GM18873 (cell line): ENCODE data around the gene METTL16.
"Not testable (repeated sequence)": the region's sequence is repeated elsewhere in the genome, so short reads cannot be mapped to it uniquely, and the experiment has no call there.

Experiments
- ATAC-seq: cut with Tn5 transposase; IDR thresholded peaks from one replicate; pipeline ENCODE4 v1.9.1; 2021; ENCODE audit warnings: mild to moderate bottlenecking, moderate library complexity, moderate number of reproducible peaks; ENCODE audit not compliant: unreplicated experiment, low FRiP score

METTL16 gene

DNA sequence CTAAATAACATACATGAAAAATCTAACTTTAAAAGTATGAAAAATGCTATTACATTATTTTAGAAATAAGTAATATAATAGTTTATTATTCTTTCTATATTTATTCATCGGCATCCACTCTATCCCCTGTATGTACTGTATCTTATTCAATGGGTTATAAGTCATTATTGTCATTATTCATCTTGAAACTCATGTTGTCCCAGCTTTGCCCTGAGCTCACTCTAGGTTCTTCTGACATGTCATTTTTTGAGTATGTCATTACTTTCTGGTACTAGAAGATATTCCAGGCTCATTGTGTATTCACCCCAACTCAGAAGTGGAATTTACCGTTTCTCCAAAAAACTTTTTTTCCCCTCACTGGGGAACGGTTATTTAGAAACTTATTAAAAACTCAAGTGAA is 57.8 kb downstream of the METTL16 start:
- no peak for ATAC-seq

DNA sequence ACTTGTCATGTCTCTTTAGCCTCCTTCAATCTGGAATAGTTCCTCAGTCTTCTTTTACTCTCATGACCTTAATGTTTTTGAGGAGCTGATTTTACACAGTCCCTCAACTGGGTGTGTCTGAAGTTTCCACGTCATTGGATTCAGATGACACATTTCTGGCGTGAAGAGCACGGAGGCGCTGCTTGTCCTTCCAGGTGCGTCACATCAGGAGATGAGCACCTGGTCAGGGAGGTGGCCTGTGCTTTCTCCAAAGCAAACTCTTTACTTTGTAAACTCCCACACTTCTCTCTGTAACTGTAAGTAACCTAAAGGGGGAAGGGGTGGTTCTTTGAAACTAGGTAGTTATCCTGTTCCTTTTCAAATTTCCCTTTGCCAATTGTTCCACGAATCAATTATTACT is 58.4 kb downstream of the METTL16 start:
- no peak for ATAC-seq

DNA sequence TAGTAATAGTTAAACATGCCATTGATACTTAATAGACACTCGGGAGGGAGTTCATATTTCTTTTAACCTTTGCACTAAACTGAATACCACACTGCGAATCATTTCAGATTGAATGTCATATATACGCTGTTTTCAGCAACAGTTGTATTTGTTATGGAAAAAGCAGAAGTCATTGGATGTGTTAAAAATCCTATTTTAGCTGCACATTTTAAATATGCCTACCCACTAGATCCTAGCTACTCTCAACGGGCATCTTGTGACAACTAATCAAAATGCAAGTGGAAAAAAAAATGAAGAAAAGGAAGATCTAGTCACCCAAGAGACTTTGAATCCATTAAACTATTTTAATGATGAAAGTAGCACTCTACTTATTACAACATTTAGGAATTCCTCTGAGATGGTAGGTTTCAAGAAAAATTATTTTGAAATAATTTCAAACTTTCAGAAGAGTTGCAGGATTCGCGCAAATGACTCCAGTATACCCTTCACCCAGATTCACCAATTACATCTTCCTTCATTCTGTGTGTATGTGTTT is 59.4 kb downstream of the METTL16 start:
- ATAC-seq = no peak

DNA sequence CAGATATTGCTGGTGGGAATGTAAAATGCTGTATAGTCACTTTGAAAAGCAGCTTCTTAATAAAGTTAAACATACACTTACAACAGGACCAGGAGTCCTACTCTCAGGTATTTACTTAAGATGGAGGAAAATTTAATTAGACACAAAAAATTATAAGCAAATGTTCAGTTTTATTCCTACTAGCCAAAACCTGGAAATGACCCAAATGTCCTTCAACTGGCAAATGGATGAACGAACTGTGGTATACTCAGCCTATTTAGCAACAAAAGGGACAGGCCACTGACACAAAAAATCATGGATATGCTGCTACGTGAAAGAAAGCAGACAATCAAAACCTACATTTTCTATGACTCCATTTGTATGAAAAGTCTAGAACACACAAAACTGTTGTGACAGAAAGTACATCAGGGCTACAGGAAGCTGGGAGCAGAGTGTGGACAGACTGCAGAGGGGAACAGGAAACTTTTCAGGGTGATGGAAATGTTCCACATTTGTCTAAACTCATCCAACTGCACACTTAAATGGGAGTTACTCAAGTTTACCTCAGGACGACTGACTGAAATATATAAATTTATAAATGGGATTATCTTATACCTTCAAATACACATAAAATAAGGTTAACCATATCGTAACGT is 61.6 kb downstream of the METTL16 start:
- ATAC-seq = no peak

DNA sequence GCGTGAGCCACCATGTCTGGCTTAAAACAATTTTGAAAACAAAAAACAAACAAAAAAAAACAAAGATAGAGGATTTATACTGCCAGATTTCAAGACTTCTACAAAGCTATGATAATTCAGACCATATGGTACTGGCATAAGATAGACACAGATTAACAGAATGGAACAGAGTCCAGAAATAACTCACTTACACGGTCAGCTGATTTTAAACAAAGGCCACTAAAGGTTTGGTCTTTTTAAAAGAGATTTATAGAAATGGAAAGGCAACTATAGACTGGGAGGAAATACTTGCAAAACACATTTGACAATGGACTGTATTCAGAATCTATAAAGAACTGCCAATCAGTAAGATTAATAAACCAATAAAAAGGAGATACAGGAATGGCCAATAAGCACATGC is 62.2 kb downstream of the METTL16 start:
- ATAC-seq = no peak

DNA sequence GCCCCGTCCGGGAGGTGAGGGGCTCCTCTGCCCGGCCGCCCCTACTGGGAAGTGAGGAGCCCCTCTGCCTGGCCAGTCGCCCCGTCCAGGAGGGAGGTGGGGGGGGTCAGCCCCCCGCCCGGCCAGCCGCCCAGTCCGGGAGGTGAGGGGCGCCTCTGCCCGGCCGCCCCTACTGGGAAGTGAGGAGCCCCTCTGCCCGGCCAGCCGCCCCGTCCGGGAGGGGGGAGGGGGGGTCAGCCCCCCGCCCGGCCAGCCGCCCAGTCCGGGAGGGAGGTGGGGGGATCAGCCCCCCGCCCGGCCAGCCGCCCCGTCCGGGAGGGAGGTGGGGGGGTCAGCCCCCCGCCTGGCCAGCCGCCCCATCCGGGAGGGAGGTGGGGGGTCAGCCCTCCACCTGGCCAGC is 64.2 kb downstream of the METTL16 start:
- ATAC-seq = not testable (repeated sequence)

DNA sequence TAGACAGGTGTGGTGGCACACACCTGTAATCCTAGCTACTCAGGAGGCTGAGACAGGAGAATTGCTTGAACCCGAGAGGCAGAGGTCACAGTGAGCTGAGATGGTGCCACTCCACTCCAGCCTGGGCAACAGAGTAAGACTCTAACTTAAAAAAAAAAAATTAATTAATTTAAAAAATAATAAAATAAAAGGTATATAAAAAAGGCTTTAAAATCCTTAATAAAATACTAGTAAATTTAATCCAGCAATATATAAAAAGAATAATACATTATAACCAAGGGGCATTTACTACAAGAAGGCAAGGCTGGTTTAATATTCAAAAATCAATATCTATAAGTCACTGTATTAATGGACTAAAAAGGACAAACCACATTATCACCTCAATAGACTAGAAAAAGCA is 66.0 kb downstream of the METTL16 start:
- ATAC-seq = no peak

DNA sequence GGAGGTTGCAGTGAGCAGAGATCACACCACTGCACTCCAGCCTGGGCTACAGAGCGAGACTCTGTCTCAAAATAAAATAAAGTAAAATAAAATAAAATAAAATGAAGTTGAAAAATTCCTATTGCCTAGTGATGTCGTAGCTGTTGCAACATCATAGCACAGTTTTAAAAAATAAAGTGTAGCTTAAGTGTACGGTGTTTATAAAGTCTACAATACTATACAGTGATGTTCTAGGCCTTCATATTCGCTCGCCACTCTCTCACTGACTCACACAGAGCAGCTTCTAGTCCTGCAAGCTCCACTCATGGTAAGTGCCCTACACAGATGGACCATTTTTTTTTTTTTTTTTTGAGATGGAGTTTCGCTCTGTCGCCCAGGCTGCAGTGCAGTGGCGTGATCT is 67.3 kb downstream of the METTL16 start:
- ATAC-seq = no peak

DNA sequence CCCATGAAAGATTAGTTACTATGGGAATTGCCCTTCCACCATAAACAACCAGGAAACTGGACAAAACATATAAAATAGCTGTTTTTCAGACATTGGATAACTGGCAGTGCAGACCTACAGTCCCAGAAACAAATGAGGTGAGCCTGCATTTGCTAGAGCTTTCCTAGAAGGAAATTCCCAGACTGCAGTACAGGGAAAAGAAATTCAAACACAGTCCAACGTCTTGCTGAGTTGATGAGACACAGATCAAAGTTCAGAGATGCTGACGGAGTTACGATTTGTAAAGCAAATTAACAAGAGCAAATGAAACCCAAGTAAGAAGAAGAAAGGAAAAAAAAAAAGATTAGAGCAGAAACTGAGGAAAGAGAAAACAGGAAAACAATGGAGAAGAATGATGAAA is 69.5 kb downstream of the METTL16 start:
- ATAC-seq = no peak

DNA sequence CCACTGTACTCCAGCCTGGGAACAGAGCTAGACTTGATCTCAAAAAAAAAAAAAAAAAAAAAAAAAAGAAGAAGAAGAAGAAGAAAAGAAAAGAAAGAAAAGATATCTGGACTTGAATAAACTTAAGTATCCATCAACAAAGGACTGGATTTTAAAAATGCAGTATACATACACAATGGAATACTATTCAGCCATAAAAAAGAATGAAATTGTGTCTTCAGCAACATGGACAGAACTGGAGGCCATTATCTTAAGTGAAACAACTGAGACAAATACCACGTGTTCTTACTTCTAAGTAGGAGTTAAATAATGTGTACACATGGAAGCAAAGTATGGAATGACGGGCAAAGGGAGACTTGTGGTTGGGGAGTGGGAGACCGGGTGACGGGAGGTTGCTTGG is 70.8 kb downstream of the METTL16 start:
- ATAC-seq = no peak

DNA sequence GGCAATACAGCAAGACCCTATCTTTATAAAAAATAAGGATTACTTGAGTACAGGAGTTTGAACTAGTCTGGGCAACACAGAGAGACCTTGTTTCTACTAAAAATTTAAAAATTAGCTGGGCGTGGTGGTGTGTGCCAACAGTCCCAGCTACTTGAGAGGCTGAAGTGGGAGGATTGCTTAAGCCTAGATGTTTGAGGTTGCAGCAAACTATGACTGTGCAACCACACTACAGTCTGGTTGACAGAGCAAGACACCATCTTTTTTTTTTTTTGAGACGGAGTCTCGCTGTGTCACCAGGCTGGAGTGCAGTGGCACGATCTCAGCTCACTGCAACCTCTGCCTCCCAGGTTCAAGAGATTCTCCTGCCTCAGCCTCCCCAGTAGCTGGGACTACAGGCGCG is 71.7 kb downstream of the METTL16 start:
- not testable (repeated sequence) for ATAC-seq

DNA sequence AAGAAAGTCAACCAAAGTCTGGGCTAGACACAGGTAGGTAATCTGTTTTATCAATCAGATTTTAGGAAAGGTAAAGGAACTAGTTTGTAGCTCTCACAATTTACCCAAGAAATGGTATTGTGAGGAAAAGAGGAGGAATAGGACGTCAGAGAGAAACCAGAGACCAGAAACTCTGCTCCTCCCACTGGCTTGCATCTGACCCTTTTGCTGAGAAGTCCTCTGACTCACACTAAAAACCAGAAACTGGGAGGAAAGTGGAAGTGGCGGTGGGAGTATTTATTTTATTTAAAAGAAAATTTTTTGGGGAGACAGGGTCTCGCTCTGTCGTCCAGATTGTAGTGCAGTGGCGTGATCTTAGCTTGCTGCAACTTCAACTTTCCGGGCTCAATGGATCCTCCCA is 72.9 kb downstream of the METTL16 start:
- no peak for ATAC-seq

DNA sequence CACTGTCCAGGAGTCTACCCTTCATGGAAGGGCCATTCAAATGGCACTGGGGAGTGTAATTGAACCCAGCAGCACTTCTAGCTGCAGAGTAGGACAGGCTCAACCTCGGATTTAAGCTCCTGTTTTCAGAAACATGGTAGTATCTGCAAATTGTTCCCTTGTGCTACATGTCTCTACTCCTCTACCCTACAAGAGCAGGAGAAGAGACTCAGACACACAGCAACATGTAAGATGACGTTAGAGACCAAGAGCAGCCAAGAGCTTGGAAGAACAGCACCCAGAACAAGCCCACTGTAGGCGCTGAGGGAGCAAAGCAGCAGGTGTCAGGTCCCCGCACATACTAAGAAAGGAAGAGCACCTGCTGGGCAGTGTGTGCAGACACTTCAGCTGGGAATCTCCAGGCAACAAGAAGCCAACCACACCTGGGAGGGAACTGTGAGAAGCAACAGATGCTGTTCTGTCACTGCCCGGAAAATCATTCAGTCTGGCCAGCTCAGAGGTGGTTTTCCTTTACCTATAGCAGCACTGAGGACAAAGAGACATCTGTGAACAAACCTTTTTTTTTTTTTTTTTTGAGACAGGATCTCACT is 75.3 kb downstream of the METTL16 start:
- ATAC-seq = no peak

DNA sequence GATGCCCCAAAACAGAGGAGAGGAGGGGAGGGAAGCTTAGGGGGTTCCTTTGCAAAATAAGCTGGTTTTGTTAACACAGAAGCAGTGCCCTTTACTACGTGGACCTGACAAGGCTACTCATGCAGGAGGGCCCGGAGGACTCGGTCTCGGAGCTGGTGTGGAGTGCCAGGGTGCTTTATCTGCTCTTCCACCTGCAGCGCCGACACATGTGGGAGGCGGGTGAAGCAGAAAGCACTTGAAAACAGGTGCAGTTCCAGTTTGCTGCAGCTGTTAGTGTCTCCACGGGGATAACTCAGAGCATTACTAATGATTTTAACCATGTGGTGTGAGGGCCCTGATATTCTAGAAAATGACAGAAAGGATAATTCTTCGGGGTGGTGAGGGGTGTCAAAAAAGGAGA is 75.8 kb downstream of the METTL16 start:
- no peak for ATAC-seq

DNA sequence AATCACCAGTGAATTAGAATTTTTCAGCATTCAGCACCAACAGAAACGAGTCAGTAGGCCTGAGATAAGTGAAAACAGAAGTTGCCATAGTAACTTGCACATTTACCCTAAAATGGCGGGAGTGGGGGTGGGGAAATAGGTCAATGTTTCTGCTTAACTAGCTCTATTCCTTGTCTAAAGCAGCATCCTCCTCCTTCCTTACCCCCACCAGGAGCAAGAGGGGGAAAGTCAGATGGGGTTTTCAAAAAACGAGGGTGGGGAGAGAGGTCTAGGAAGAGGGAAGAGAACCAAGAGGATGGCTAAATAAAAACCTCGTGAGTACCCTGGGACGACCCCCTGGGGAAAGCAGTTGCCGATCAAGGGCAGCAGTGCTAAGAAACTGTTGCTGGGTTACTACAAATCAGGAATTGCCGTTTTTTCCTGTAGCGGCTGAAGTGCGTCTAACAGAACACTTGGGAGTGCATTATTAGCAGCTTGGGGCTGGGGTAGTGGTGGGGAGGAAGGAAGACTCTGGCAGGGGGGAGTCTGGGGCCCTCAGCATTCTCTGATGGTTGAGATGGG is 76.4 kb downstream of the METTL16 start:
- ATAC-seq = no peak

DNA sequence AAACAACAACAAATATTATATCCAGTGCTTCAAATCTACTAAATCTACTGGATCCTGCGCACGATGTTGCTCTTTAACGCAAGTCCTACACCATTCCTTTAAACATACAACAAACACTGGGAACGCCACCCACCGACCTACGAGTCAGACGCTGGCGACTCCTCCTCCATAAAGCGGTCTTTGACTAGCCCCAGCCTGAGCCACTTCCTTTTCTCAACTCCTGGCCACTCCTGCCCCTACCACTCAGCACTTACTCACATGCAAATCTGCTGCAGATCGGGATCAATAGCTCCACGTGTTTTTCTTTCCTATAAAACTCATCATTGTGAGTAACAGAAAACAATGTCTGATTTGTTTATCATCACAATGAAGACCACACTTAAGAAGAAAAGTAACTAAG is 78.0 kb downstream of the METTL16 start:
- ATAC-seq = no peak

DNA sequence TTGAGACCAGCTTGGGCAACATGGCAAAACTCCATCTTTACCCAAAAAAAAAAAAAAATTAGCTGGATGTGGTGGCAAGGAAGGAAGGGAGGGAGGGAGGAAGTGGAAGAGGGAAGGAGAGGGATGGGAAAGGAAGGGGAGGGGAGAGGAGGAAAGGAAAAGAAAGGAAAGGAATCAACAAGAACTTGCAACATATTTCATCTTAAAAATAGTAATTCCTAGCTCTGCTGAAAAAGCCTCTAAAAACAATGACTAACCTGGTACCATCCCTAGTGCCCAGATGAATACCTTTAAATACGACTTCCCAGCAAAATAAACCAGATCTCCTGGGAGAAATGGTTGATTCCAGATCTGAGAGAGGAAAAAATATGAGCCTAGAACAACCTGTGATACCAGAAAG is 83.8 kb downstream of the METTL16 start:
- ATAC-seq = no peak

DNA sequence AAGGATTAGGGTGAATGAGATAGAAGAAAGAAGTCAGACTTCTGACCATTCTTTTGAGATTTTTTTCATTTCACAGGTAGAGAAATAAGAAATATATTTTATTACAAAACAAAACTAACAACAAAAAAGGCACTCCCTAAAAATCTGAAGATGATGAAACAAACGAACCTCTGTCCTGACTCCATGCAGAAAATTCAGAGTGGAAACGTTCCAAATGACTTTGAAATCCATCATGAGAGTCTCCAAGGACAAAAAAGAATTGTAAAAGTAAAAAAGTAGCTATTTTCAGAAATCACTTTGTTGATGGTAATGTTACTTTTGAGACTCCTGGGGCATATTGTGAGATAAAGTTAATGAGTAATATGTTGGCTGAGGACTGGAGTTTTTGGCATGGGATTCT is 84.5 kb downstream of the METTL16 start:
- ATAC-seq = no peak

DNA sequence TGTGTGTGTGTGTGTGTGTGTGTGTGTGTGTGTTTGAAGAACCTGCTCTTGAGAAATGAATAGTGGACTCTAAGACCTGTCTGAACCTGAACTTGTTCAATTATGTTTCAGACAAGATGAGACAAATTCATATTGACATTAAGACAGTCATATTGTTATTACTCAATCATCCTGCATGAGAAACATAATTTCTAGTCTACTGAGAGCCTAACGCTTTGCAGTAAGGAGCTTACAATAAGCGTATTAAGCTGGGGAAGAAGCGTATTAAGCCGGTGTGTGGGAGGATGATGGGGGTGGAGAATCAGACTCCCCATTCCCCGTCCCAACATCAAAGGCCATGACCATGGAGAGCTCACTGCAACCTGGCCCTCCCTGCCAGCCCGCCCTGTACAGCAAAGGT is 88.4 kb downstream of the METTL16 start:
- no peak for ATAC-seq

DNA sequence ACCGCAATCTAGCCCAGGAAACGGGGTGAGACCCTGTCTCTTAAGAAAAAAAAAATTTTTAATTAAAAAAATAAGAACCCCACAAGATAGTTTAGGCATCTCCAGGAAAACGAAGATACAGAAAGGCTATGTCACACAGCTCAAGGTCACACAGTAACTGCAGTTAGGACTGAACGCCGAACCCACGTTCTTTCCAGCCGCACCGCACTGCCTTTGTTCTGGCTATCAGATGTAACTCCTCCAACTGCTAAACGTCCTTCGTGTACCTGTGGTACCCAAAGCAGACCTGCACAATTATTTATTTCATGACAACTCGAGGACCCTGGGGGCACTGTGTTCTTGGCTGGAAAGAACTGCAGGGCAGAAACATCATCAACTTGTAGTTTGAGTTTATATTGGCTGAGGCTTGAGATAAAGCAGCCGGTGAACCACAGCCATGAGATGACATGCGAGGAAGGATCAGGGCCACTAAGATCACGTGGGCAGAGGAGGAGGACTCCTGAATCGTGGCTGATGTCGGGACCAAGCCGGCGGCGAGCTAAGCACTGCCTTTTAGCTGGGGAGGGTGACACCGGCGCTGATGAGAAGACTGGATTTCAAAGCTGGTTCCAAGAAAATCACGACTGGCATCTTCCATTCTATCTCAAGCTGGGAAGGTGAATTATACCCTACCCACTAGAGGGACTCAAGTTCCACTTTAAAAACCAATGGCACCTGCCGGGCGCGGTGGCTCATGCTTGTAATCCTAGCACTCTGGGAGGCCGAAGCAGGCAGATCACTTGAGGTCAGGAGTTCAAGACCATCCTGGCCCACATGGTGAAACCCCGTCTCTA is 90.2 kb downstream of the METTL16 start:
- ATAC-seq = no peak

DNA sequence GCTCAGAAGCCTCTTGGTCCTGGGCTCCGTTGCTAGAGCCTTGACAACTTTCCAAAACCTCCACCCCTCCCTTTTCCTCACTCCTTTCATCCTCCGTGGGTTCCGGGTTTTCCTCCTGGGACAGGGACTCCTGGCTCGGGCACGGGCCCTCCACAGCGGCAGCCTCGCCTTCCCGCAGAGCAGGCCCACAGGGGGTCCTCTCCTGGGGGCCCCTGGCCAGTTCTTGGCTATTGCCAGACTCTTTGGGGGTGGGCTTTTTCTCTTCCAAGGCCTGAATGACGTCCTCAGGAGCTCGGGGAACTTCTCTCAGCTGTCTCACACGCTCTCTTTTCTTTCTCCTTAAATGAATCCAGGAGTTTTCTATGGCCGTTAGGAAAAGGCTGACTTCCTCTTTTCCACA is 91.5 kb downstream of the METTL16 start:
- ATAC-seq = no peak
